Heart right ventricle (tissue), 16 donors: ENCODE data around the gene DMGDH. TPM values are rescaled to one million over a fixed set of nuclear protein-coding genes. Genes with fewer than 3 reads are reported as not detected.

Experiments used
- ATAC-seq, 8 donors: fragments of 200-7000 bp; cut with Tn5 transposase; one replicate each; pipeline ENCODE4 v1.9.1; 2020; ENCODE audit warnings: mild to moderate bottlenecking in 8 of 8, moderate library complexity in 8 of 8, moderate number of reproducible peaks in 1 of 8
- DNase-seq, 2 donors: peaks; one replicate each; pipeline ENCODE4 v3.0.0-alpha.2; 2020
- H3K27ac ChIP-seq, 10 donors: fragments of 200-600 bp; sonication (generic) in 2 of 10; one replicate each; pipeline versions ENCODE4 v1.5.0 to v1.8.0; 2020 to 2022; ENCODE audit warnings: mild to moderate bottlenecking in 3 of 10
- H3K27me3 ChIP-seq, 7 donors: fragments of 200-600 bp; one replicate each; pipeline ENCODE4 v1.8.0; 2021 to 2022; ENCODE audit warnings: mild to moderate bottlenecking in 2 of 7
- H3K36me3 ChIP-seq, 9 donors: fragments of 200-600 bp; sonication (generic) in 1 of 9; one replicate each; pipeline versions ENCODE4 v1.5.0 to v1.8.0; 2020 to 2022; ENCODE audit warnings: mild to moderate bottlenecking in 2 of 9
- H3K4me1 ChIP-seq, 9 donors: fragments of 200-600 bp; sonication (generic) in 1 of 9; one replicate each; pipeline versions ENCODE4 v1.5.0 to v1.8.0; 2020 to 2022; ENCODE audit warnings: mild to moderate bottlenecking in 4 of 9
- H3K4me3 ChIP-seq, 10 donors: fragments of 200-600 bp; sonication (generic) in 2 of 10; one replicate each; pipeline versions ENCODE4 v1.5.0 to v1.8.0; 2020 to 2022; ENCODE audit warnings: mild to moderate bottlenecking in 7 of 10, moderate library complexity in 2 of 10
- H3K9me3 ChIP-seq, 11 donors: fragments of 200-600 bp in 10 of 11; sonication (generic) in 2 of 11; one replicate each; pipeline versions ENCODE4 v1.5.0 to v1.8.0; 2013 to 2022; ENCODE audit warnings: mild to moderate bottlenecking in 2 of 11, control low read depth in 1 of 11, moderate library complexity in 1 of 11
- WGBS, 2 donors: extraction: QIAGEN DNeasy Blood & Tissue Kit; methylation state at CpG; one replicate each; pipeline ENCODE4 v1.1.7; 2013; ENCODE audit warnings: inconsistent platforms in 1 of 2; 5-methylcytosine and 5-hydroxymethylcytosine counted together
- intact Hi-C, 10 donors: fragments of 100-400 bp; cut with DNase I; formaldehyde crosslinking; loops; one replicate each; pipeline versions ENCODE4 v1.11.1 to v1.14.2; 2022
- polyA plus RNA-seq, 2 donors: library from polyadenylated mRNA; stranded (reverse); fragments of 200-250 nt; gene quantifications; one replicate each; pipeline ENCODE4 v1.2.3, GENCODE V29; 2013
- total RNA-seq, 10 donors: library from RNA; stranded (reverse); fragmentation: NEBNext Ultra II Directional in 3 of 10; extraction: Animal tissue kit (Norgen Biotek cat#: 25700) in 3 of 10; gene quantifications; one replicate each; pipeline versions ENCODE4 v1.2.1 to v1.2.4, GENCODE V29; 2021 to 2023
- TF ChIP-seq, protein P1 (sequence below), 9 donors: fragments of 200-600 bp; sonication (generic) in 2 of 9; IDR thresholded peaks; one replicate each; pipeline versions ENCODE4 v1.5.0 to v1.8.0; 2021 to 2022; ENCODE audit warnings: antibody characterized with exemption in 9 of 9, mild to moderate bottlenecking in 5 of 9, moderate library complexity in 1 of 9
- donor health status: Arrhythmogenic right ventricular cardiomyopathy.
- donor health status: ischemic (EF 13 %, LVEDD 7.1; RV severe dilation, severe dysfunction).
- donor health status: healthy with polysubstance abuse.
- donor health status: DM: no; HTN: yes; CAD: no.
- donor health status: DM: no; HTN: no; CAD: no.
- donor health status: ischemic (EF 25% LVEDD 6.9; RV normal size, moderate dysfunction).
- donor health status: ischemic (EF 25% LVEDD 5.7; RV mildly dilated, moderate dysfunction).
- donor health status: healthy.
- donor health status: DM: yes; HTN: yes; CAD: no.
- donor health status: Ischemic cardiomyopathy.
- donor health status: ischemic (EF 35%, LVEDD 5.7; RV mildly dilated, moderate dysfunction).
- donor health status: nonischemic (EF 11% LVEDD 7.7; RV severe dilation, severe dysfunction).
- donor health status: DM: yes; HTN: yes; CAD: no.
- donor health status: PGD.
- donor health status: ischemic (EF 29% LVEDD 5.4; RV normal size, mild dysfunction).
- donor health status: nonischemic (EF 23%, LVEDD 6.1; RV moderate dilation, normal function).

DMGDH gene
- total and polyA plus RNA-seq, 12 donors = 0.17 to 3.4 (median 1.9) TPM

GRCh38 chr5:79011219-79011836 lies 58.1 kb downstream of the DMGDH start:
- intact Hi-C loops = loop anchor here in 1 of 10 donors (10.0 kb wide), 1 partner anchor 523 kb away; no protein-coding TSS in a partner anchor

GRCh38 chr5:79008362-79008761 lies 61.1 kb downstream of the DMGDH start:
- ATAC-seq (no peak), DNase-seq (no peak)
- TF ChIP-seq, protein P1, sequence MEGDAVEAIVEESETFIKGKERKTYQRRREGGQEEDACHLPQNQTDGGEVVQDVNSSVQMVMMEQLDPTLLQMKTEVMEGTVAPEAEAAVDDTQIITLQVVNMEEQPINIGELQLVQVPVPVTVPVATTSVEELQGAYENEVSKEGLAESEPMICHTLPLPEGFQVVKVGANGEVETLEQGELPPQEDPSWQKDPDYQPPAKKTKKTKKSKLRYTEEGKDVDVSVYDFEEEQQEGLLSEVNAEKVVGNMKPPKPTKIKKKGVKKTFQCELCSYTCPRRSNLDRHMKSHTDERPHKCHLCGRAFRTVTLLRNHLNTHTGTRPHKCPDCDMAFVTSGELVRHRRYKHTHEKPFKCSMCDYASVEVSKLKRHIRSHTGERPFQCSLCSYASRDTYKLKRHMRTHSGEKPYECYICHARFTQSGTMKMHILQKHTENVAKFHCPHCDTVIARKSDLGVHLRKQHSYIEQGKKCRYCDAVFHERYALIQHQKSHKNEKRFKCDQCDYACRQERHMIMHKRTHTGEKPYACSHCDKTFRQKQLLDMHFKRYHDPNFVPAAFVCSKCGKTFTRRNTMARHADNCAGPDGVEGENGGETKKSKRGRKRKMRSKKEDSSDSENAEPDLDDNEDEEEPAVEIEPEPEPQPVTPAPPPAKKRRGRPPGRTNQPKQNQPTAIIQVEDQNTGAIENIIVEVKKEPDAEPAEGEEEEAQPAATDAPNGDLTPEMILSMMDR (IDR thresholded peaks at IDR 0.05) = no peak
- intact Hi-C loops = no loop called here
- WGBS, 2 donors = 68 to 91% methylated on average over 3 of the region's 3 CpGs
- Histone ChIP-seq H3K36me3 (no peaks in the 10 kb centered on the region), H3K4me3 (no peak overlapping the region), H3K9me3 (peaks cover 0 to 13% (median 0%) of the 10 kb centered on the region in 11 donors), H3K27ac (no peak overlapping the region), H3K27me3 (no peaks in the 10 kb centered on the region), H3K4me1 (no peaks in the 10 kb centered on the region)

More at GRCh38 chr5:79011219-79011836, 58.1 kb downstream of the DMGDH start:
- Histone ChIP-seq H3K4me3 (no peak overlapping the region), H3K36me3 (no peaks in the 10 kb centered on the region), H3K27ac (no peak overlapping the region), H3K27me3 (peaks cover 0 to 4% (median 0%) of the 10 kb centered on the region in 7 donors), H3K4me1 (no peaks in the 10 kb centered on the region), H3K9me3 (peaks cover 0 to 16% (median 0%) of the 10 kb centered on the region in 11 donors)
- ATAC-seq (no peak), DNase-seq (no peak)
- WGBS, 2 donors = 88 to 89% methylated on average over 1 of the region's 1 CpG
- TF ChIP-seq, protein P1 (IDR thresholded peaks at IDR 0.05) = no peak

DNA sequence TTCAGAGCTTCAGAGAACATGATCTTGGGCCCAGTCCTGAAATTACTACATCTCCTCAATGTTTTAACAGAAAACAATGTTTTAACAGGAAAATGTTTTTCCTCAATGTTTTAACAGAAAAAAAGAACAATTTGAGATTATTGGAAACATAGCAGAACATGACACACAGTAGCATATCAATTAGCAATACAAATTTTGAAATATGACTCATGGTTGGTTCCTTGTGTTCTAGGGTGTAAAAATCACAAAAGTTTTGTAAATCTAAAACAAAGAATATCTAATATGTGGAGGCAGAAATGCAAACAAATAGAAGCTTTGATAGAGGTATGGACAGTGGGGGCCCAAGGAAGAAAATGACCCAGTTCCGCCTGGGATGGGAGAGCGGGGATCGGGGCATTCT lies 61.6 kb downstream of the DMGDH start:
- no peak overlapping the region for H3K4me3 ChIP-seq
- TF ChIP-seq, protein P1 (IDR thresholded peaks at IDR 0.05) = no peak

GRCh38 chr5:79005936-79006631 lies 63.4 kb downstream of the DMGDH start:
- ATAC-seq = no peak
- Histone ChIP-seq H3K4me3 (no peak overlapping the region), H3K27me3 (no peaks in the 10 kb centered on the region), H3K27ac (no peak overlapping the region), H3K9me3 (no peaks in the 10 kb centered on the region), H3K4me1 (no peaks in the 10 kb centered on the region), H3K36me3 (no peaks in the 10 kb centered on the region)
- DNase-seq = no peak
- TF ChIP-seq, protein P1 (IDR thresholded peaks at IDR 0.05) = no peak
- WGBS, 2 donors = 87 to 88% methylated on average over 6 of the region's 6 CpGs
- intact Hi-C loops = no loop called here

More for the DNA sequence above, 61.6 kb downstream of the DMGDH start:
- Histone ChIP-seq H3K27me3 (no peaks in the 10 kb centered on the region), H3K36me3 (no peaks in the 10 kb centered on the region), H3K9me3 (peaks cover 0 to 9% (median 0%) of the 10 kb centered on the region in 11 donors), H3K27ac (no peak overlapping the region), H3K4me1 (no peaks in the 10 kb centered on the region)
- 81 to 97% methylated on average over 3 of the region's 3 CpGs for WGBS, 2 donors
- intact Hi-C loops = no loop called here
- DNase-seq (no peak), ATAC-seq (no peak)
